ENCODE results near the gene HDAC4.

The HDAC4 gene

DNA sequence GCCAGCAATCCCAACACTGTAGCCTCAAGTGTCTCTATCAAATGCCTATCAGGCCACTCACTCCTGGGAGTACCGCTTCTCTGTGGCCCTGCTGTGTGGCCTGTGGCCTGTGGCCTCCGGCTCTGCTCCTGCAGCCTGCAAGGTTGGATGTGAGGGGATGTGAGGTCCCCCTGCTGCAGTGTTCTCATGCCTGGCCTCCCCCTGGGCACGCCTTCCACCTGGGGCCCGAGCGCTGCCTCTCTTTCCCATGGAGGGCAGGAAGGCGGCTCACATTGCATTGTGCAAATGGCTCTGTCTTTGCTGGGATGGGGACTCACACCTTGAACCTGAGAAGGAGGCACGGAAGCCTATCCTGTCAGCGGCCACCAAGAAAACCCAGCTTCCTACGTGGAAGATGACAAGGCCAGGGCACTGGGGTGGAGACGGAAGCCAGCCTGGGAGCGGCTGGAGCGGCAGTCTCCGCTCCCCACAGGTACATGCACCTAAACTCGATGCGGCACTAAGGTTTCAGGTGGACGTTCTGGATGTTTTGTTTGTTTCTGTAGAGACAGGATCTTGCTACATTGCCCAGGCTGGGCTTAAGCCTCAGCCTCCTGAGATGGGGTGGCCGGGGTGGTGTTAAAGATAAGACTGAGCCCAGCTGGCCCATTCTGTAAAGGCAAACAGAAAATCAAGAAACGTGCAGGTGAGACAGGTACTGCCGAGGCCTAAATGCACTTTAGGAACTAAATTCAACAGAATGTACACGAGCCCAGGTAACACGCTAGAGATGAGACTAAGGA is 140.1 kb downstream of the HDAC4 start:
- Histone ChIP-seq H3K27me3 (replicated peaks) (no peaks in the 10 kb centered on the region), H3K4me3 (ENCODE audit: low read depth, low read length) (no peak overlapping the region), H3K36me3 (replicated peaks) (no peaks in the 10 kb centered on the region), H3K27ac (no peak overlapping the region)
- TF ChIP-seq, protein P1, sequence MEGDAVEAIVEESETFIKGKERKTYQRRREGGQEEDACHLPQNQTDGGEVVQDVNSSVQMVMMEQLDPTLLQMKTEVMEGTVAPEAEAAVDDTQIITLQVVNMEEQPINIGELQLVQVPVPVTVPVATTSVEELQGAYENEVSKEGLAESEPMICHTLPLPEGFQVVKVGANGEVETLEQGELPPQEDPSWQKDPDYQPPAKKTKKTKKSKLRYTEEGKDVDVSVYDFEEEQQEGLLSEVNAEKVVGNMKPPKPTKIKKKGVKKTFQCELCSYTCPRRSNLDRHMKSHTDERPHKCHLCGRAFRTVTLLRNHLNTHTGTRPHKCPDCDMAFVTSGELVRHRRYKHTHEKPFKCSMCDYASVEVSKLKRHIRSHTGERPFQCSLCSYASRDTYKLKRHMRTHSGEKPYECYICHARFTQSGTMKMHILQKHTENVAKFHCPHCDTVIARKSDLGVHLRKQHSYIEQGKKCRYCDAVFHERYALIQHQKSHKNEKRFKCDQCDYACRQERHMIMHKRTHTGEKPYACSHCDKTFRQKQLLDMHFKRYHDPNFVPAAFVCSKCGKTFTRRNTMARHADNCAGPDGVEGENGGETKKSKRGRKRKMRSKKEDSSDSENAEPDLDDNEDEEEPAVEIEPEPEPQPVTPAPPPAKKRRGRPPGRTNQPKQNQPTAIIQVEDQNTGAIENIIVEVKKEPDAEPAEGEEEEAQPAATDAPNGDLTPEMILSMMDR (IDR thresholded peaks at IDR 0.05; ENCODE audit: low read depth, low read length, missing control alignments), result no peak
- in situ Hi-C loops (cut with HindIII; ENCODE audit: low pct_ligation_motif_present, low sequenced_read_pairs), result no loop called here
- DNase-seq, result no peak

- H3K36me3 ChIP-seq (replicated peaks), result no peaks in the 10 kb centered on the region
- in situ Hi-C loops (cut with HindIII; ENCODE audit: low pct_ligation_motif_present, low sequenced_read_pairs), result no loop called here
- no peaks in the 10 kb centered on the region for H3K27me3 ChIP-seq (replicated peaks)
- DNase-seq, result no peak
- H3K4me3 ChIP-seq (ENCODE audit: low read depth, low read length), result no peak overlapping the region
- no peak overlapping the region for H3K27ac ChIP-seq
- TF ChIP-seq, protein P1 (IDR thresholded peaks at IDR 0.05; ENCODE audit: low read depth, low read length, missing control alignments), result no peak
Observed at GRCh38 chr2:239259603-239260298, 141.1 kb downstream of the HDAC4 start.

DNA sequence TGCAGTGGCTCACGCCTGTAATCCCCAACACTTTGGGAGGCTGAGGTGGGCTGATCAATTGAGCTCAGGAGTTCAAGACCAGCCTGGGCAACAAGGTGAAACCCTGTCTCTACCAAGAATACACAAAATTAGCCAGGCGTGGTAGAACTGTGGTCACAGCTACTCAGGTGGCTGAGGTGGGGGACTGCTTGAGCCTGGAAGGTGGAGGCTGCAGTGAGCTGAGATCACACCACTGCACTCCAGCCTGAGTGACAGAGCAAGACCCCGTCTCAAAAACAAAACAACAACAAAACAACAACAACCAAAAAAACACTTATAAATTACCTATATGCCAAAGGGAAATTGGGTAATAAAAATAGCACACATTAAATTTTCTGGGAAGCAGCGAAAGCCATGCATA is 141.6 kb downstream of the HDAC4 start:
- Histone ChIP-seq H3K36me3 (replicated peaks) (no peaks in the 10 kb centered on the region), H3K27ac (no peak overlapping the region), H3K4me3 (ENCODE audit: low read depth, low read length) (no peak overlapping the region), H3K27me3 (replicated peaks) (no peaks in the 10 kb centered on the region)
- TF ChIP-seq, protein P1 (IDR thresholded peaks at IDR 0.05; ENCODE audit: low read depth, low read length, missing control alignments), result no peak
- in situ Hi-C loops (cut with HindIII; ENCODE audit: low pct_ligation_motif_present, low sequenced_read_pairs), result no loop called here
- no peak for DNase-seq

- Histone ChIP-seq H3K27ac (no peak overlapping the region), H3K4me3 (ENCODE audit: low read depth, low read length) (no peak overlapping the region), H3K36me3 (replicated peaks) (no peaks in the 10 kb centered on the region), H3K27me3 (replicated peaks) (no peaks in the 10 kb centered on the region)
- TF ChIP-seq, protein P1 (IDR thresholded peaks at IDR 0.05; ENCODE audit: low read depth, low read length, missing control alignments), result no peak
- DNase-seq, result no peak
- in situ Hi-C loops (cut with HindIII; ENCODE audit: low pct_ligation_motif_present, low sequenced_read_pairs), result no loop called here
Observed at GRCh38 chr2:239258248-239258647, 142.6 kb downstream of the HDAC4 start.

DNA sequence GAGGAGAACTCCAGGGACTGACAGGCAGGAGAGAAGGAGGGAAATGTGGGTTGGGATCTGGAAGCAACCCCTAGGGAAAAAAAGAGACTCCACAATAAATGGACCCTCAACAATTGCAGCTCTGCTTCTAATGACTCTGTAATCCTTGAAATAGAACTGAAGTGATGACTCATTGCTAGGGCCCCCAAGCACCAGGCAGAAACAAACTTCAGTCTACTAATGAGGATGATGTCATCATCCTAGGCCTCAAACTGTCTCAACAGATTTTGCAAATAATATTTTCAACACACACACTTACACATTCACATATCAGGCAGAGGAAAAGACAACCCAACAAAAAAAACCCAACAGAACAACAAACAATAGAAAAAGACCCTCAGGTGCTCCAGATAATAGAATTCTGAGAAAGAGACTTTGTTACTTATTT is 143.3 kb downstream of the HDAC4 start:
- peak overlapping the region; percentile 47 for H3K27ac ChIP-seq
- no peak overlapping the region for H3K4me3 ChIP-seq (ENCODE audit: low read depth, low read length)
- TF ChIP-seq, protein P1 (IDR thresholded peaks at IDR 0.05; ENCODE audit: low read depth, low read length, missing control alignments), result no peak
- H3K27me3 ChIP-seq (replicated peaks), result no peaks in the 10 kb centered on the region
- DNase-seq, result peak; percentile 80
- in situ Hi-C loops (cut with HindIII; ENCODE audit: low pct_ligation_motif_present, low sequenced_read_pairs), result no loop called here
- H3K36me3 ChIP-seq (replicated peaks), result no peaks in the 10 kb centered on the region
